Spleen (tissue), 11 donors: ENCODE measurements around the gene SERPINB12. TPM values are rescaled to one million over a fixed set of nuclear protein-coding genes. Genes with fewer than 3 reads are reported as not detected.

Experiments
- DNase-seq: peaks from one replicate; pipeline ENCODE4 v3.0.0-alpha.2; 2020
- H3K27ac ChIP-seq, 8 donors: fragments of 200-600 bp; sonication (generic) in 7 of 8; 1 replicate in 4 of 8; 2 replicates in 4 of 8; pipeline versions ENCODE4 v1.5.0 to v1.8.0; 2016 to 2021; ENCODE audit warnings: inconsistent platforms in 4 of 8, mild to moderate bottlenecking in 4 of 8, moderate library complexity in 1 of 8
- H3K27me3 ChIP-seq, 7 donors: fragments of 200-600 bp; sonication (generic) in 6 of 7; replicated peaks in 1 of 7; 1 replicate in 4 of 7; 2 replicates in 3 of 7; pipeline versions ENCODE4 v1.5.0 to v1.8.0; 2016 to 2021; ENCODE audit warnings: inconsistent platforms in 3 of 7, mild to moderate bottlenecking in 1 of 7
- H3K36me3 ChIP-seq, 6 donors: fragments of 200-600 bp; sonication (generic) in 5 of 6; 1 replicate in 4 of 6; 2 replicates in 2 of 6; pipeline versions ENCODE4 v1.5.0 to v1.8.0; 2016 to 2021; ENCODE audit warnings: inconsistent platforms in 2 of 6
- H3K4me1 ChIP-seq, 6 donors: fragments of 200-600 bp; sonication (generic) in 5 of 6; 1 replicate in 3 of 6; 2 replicates in 3 of 6; pipeline versions ENCODE4 v1.5.0 to v1.8.0; 2016 to 2021; ENCODE audit warnings: inconsistent platforms in 3 of 6
- H3K4me3 ChIP-seq, 8 donors: fragments of 200-600 bp; sonication (generic) in 7 of 8; 1 replicate in 4 of 8; 2 replicates in 4 of 8; pipeline versions ENCODE4 v1.5.0 to v1.8.0; 2016 to 2021; ENCODE audit warnings: inconsistent platforms in 4 of 8, mild to moderate bottlenecking in 4 of 8, moderate library complexity in 2 of 8
- H3K9me3 ChIP-seq, 8 donors: fragments of 200-600 bp; sonication (generic) in 7 of 8; 1 replicate in 4 of 8; 2 replicates in 4 of 8; pipeline versions ENCODE4 v1.5.0 to v1.8.0; 2016 to 2021; ENCODE audit warnings: inconsistent platforms in 4 of 8
- CTCF ChIP-seq, 11 experiments: fragments of 200-600 bp in 7 of 11; fragments of 450-650 bp in 4 of 11; sonication (generic) in 4 of 11; IDR thresholded peaks in 8 of 11; conservative IDR thresholded peaks in 3 of 11; 1 replicate in 7 of 11; 2 replicates in 4 of 11; pipeline versions ENCODE4 v1.4.0 to v1.8.0; 2016 to 2021; ENCODE audit warnings: antibody characterized with exemption in 11 of 11, inconsistent platforms in 4 of 11, mild to moderate bottlenecking in 1 of 11
- POLR2A ChIP-seq, 3 donors: fragments of 450-650 bp; IDR thresholded peaks; one replicate each; pipeline ENCODE4 v1.5.1; 2017; ENCODE audit warnings: antibody characterized with exemption in 3 of 3, mild to moderate bottlenecking in 1 of 3
- POLR2AphosphoS5 ChIP-seq, 3 donors: sonication (generic); formaldehyde crosslinking; IDR thresholded peaks; one replicate each; pipeline ENCODE4 v1.5.1; 2017; ENCODE audit warnings: antibody characterized with exemption in 3 of 3
- WGBS, 5 donors: extraction: QIAGEN DNeasy Blood & Tissue Kit in 3 of 5; methylation state at CpG; one replicate each; pipeline versions ENCODE4 v1.1.5 to v1.1.7; 2013 to 2018; 5-methylcytosine and 5-hydroxymethylcytosine counted together
- intact Hi-C: fragments of 100-400 bp; cut with DNase I; formaldehyde crosslinking; loops from one replicate; pipeline ENCODE4 v1.15.0; 2023; ENCODE audit warnings: low total_unique reads
- polyA plus RNA-seq, 3 donors: library from polyadenylated mRNA; stranded (reverse); fragments of 200-250 nt; gene quantifications; one replicate each; pipeline ENCODE4 v1.2.1, GENCODE V29; 2013
- total RNA-seq, 7 donors: library from RNA; depleted of rRNA in 3 of 7; stranded (reverse); fragments of >200 nt in 3 of 7; fragmentation: NEBNext Ultra II Directional in 4 of 7; extraction: Animal tissue kit (Norgen Biotek cat#: 25700) in 4 of 7; gene quantifications; one replicate each; pipeline versions ENCODE4 v1.1.0 to v1.2.1, GENCODE V29; 2016 to 2021
- donor health status: healthy with polysubstance abuse.
- donor health status: DM: no; HTN: no; CAD: no; lungs with moderate emphysema.
- donor health status: DM: no; HTN: no; CAD: no.
- donor health status: Bipolar disorder and iron deficiency.
- donor health status: healthy.
- donor health status: DM: no; HTN: no; CAD: no.
- donor health status: DM: yes; HTN: yes; CAD: no.

The SERPINB12 gene
- total and polyA plus RNA-seq, 10 donors, result not detected

GRCh38 chr18:63520053-63520685 is 22.0 kb upstream of the SERPINB12 start:
- 55 to 82% (median 78%) methylated on average over 3 of the region's 3 CpGs for WGBS, 5 donors
- Histone ChIP-seq H3K4me1 (peaks cover 0 to 7% (median 2%) of the 10 kb centered on the region in 6 donors), H3K9me3 (no peaks in the 10 kb centered on the region), H3K36me3 (no peaks in the 10 kb centered on the region), H3K27ac (no peak overlapping the region), H3K4me3 (no peak overlapping the region), H3K27me3 (peaks cover 0 to 5% (median 0%) of the 10 kb centered on the region in 7 donors)
- TF ChIP-seq CTCF (IDR thresholded peaks at IDR 0.05 in 8 of 11, conservative IDR thresholded peaks at IDR 0.05 in 3 of 11) (no peak), POLR2AphosphoS5 (IDR thresholded peaks at IDR 0.05) (no peak), POLR2A (IDR thresholded peaks at IDR 0.05) (no peak)
- DNase-seq, result no peak
- intact Hi-C loops, result loop anchor here (5.0 to 10.0 kb wide), 3 partner anchors 57 to 465 kb away; no protein-coding TSS in a partner anchor

DNA sequence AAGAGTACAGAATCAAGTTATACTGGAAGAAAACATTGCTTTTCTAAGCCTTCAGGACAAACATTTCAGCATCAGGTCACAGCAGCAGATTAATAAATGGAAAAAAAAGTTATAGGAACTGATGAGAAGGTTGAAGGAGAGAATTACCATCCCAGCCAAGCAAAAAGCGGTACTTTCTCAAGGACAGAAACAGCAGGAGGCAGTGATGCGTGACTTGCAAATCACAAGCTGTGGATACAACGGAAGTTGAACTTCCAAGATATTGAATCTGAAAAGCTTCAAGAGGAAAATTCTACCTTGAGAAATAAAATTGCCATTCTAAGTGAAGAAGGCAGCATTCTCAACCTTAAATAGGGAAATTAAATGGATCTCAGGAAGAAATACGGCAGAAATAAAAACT is 18.5 kb upstream of the SERPINB12 start:
- H3K4me1 ChIP-seq, result peaks cover 0 to under 1% (median 0%) of the 10 kb centered on the region in 6 donors
- no peak for DNase-seq
- peaks cover 0 to 5% (median 0%) of the 10 kb centered on the region in 7 donors for H3K27me3 ChIP-seq
- no peaks in the 10 kb centered on the region for H3K36me3 ChIP-seq
- H3K4me3 ChIP-seq, result no peak overlapping the region
- WGBS, 5 donors, result 63 to 78% (median 72%) methylated on average over 4 of the region's 4 CpGs
- intact Hi-C loops, result loop anchor here (5.0 to 10.0 kb wide), 3 partner anchors 54 to 461 kb away; no protein-coding TSS in a partner anchor
- peaks cover 0 to 9% (median 0%) of the 10 kb centered on the region in 8 donors for H3K9me3 ChIP-seq
- H3K27ac ChIP-seq, result no peak overlapping the region
- TF ChIP-seq POLR2AphosphoS5 (IDR thresholded peaks at IDR 0.05) (no peak), POLR2A (IDR thresholded peaks at IDR 0.05) (no peak)

GRCh38 chr18:63527251-63527650 is 14.9 kb upstream of the SERPINB12 start:
- Histone ChIP-seq H3K27ac (no peak overlapping the region), H3K4me3 (no peak overlapping the region), H3K27me3 (peaks cover 0 to 5% (median 0%) of the 10 kb centered on the region in 7 donors), H3K4me1 (no peaks in the 10 kb centered on the region), H3K9me3 (peaks cover 0 to 9% (median 0%) of the 10 kb centered on the region in 8 donors), H3K36me3 (no peaks in the 10 kb centered on the region)
- no peak for TF ChIP-seq POLR2A (IDR thresholded peaks at IDR 0.05)
- no peak for TF ChIP-seq POLR2AphosphoS5 (IDR thresholded peaks at IDR 0.05)
- TF ChIP-seq CTCF (IDR thresholded peaks at IDR 0.05 in 8 of 11, conservative IDR thresholded peaks at IDR 0.05 in 3 of 11), result no peak
- DNase-seq, result no peak
- intact Hi-C loops, result loop anchor here (10.0 kb wide), 1 partner anchor 458 kb away; no protein-coding TSS in a partner anchor

DNA sequence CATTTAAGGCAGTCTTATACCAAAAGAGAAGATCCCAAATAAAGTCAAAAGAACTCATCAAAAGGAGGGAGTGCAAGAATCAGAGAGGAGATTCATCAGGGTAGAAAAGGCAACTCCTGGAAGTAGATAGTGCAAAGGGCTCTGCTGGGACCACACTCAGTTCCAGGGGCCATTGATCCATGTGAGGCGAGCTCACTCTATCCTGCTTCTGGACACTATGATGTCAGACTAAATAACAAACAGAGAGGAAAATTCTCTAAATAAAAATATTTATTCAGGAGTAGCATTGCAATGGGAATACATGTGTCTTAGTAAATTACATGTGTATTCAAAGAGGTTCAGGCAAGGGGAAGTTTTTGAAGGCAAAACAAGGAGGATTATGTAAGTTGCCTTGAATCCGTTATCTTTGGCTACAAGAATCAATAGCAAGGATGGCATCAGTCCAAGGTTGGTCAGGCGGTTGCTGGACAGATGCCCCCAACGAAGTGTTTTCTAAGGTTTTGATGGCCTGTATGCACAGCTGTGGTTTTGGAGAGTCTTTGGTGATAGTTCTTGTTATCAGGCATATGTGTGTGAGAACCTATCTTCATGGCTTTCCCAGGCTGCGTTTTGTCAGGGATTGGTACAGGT is 13.2 kb upstream of the SERPINB12 start:
- H3K27me3 ChIP-seq, result peaks cover 0 to 3% (median 0%) of the 10 kb centered on the region in 7 donors
- H3K27ac ChIP-seq, result no peak overlapping the region
- WGBS, 5 donors, result 67 to 90% (median 78%) methylated on average over 5 of the region's 5 CpGs
- H3K9me3 ChIP-seq, result peaks cover 0 to 9% (median 0%) of the 10 kb centered on the region in 8 donors
- TF ChIP-seq POLR2A (IDR thresholded peaks at IDR 0.05), result no peak
- H3K36me3 ChIP-seq, result no peaks in the 10 kb centered on the region
- intact Hi-C loops, result loop anchor here (10.0 kb wide), 1 partner anchor 456 kb away; no protein-coding TSS in a partner anchor
- DNase-seq, result no peak
- H3K4me3 ChIP-seq, result no peak overlapping the region
- no peaks in the 10 kb centered on the region for H3K4me1 ChIP-seq

DNA sequence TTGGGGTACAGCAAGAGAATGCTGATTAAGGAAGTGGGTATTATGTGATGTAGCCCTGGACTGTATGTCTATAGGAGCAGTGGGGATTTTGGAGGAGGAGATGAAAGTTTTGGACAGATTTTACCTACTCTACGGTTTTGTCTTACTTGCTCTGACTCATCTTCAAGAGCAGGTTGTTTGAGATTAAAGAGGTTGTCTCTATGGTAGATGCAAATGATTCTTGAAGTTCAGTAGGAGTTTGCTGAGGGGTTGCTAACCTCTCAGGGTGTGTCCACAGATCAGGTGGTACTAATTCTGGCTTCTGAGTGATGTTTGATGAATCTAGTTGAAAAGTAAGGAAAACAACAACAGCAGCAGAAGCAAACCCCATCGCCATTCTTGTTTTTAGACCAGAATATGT is 9.7 kb upstream of the SERPINB12 start:
- 85 to 92% (median 88%) methylated on average over 2 of the region's 2 CpGs for WGBS, 5 donors
- no peak for DNase-seq
- no peak overlapping the region for H3K4me3 ChIP-seq
- no peaks in the 10 kb centered on the region for H3K27me3 ChIP-seq
- H3K4me1 ChIP-seq, result no peaks in the 10 kb centered on the region
- TF ChIP-seq POLR2AphosphoS5 (IDR thresholded peaks at IDR 0.05), result no peak
- no peak for TF ChIP-seq CTCF (IDR thresholded peaks at IDR 0.05 in 8 of 11, conservative IDR thresholded peaks at IDR 0.05 in 3 of 11)
- TF ChIP-seq POLR2A (IDR thresholded peaks at IDR 0.05), result no peak
- no peak overlapping the region for H3K27ac ChIP-seq
- no peaks in the 10 kb centered on the region for H3K9me3 ChIP-seq
- H3K36me3 ChIP-seq, result no peaks in the 10 kb centered on the region
- intact Hi-C loops, result no loop called here
